MCF 10A (cell line): Measurements from ENCODE around the gene MRPL52. TPM values are rescaled to one million over a fixed set of nuclear protein-coding genes. Genes with fewer than 3 reads are reported as not detected.

Source experiments
- Bru-seq: library from RNA; stranded (reverse); fragments of 400-500 nt; gene quantifications from one replicate; lab custom pipeline; 2021; lab: Mats Ljungman, UMichigan
- BruChase-seq, 2 experiments: library from RNA; stranded (reverse); fragments of 400-500 nt; gene quantifications; one replicate each; lab custom pipeline; 2021; lab: Mats Ljungman, UMichigan
- BruUV-seq: library from RNA; stranded (reverse); fragments of 400-500 nt; replicated peaks from 2 replicates; lab custom pipeline; 2021; lab: Mats Ljungman, UMichigan
- CTCF ChIA-PET: fragments of 300-600 bp; sonication (Branson Sonifier 250); formaldehyde crosslinking; extraction: SDS; loops from one replicate; lab custom pipeline; 2021; ENCODE audit warnings: antibody characterized with exemption, inconsistent platforms; lab: Yijun Ruan, JAX
- POLR2A ChIA-PET: fragments of 300-600, 350-650 bp; sonication (Branson Sonifier 250); formaldehyde crosslinking; extraction: SDS; loops from one replicate; lab custom pipeline; 2020; ENCODE audit warnings: antibody characterized with exemption, inconsistent platforms; lab: Yijun Ruan, JAX
- DNase-seq: peaks from one replicate; pipeline ENCODE4 v3.0.0-alpha.2; 2018; ENCODE audit not compliant: unreplicated experiment
- H3K27ac Mint-ChIP-seq: one replicate; pipeline ENCODE4 v1.8.0; 2022; ENCODE audit warnings: mild to moderate bottlenecking, low read depth, mixed read lengths; ENCODE audit not compliant: unreplicated experiment
- H3K27me3 Mint-ChIP-seq: one replicate; pipeline ENCODE4 v1.8.0; 2022; ENCODE audit warnings: mixed read lengths; ENCODE audit not compliant: insufficient read depth, unreplicated experiment
- H3K36me3 Mint-ChIP-seq: one replicate; pipeline ENCODE4 v1.8.0; 2022; ENCODE audit warnings: mild to moderate bottlenecking, moderate library complexity, mixed read lengths; ENCODE audit not compliant: insufficient read depth, unreplicated experiment
- H3K4me1 Mint-ChIP-seq: one replicate; pipeline ENCODE4 v1.8.0; 2022; ENCODE audit warnings: mixed read lengths; ENCODE audit not compliant: insufficient read depth, unreplicated experiment
- H3K4me3 Mint-ChIP-seq: one replicate; pipeline ENCODE4 v1.8.0; 2022; ENCODE audit warnings: mild to moderate bottlenecking, moderate library complexity, mixed read lengths; ENCODE audit not compliant: unreplicated experiment
- H3K9me3 Mint-ChIP-seq: one replicate; pipeline ENCODE4 v1.8.0; 2022; ENCODE audit warnings: mixed read lengths; ENCODE audit not compliant: unreplicated experiment
- CTCF ChIP-seq: fragments of 200-600 bp; IDR thresholded peaks from one replicate; pipeline ENCODE4 v1.8.0; 2022; ENCODE audit warnings: antibody characterized with exemption, mild to moderate bottlenecking; ENCODE audit not compliant: unreplicated experiment
- intact Hi-C: fragments of 100-400 bp; cut with micrococcal nuclease; formaldehyde crosslinking; loops from 2 replicates; pipeline ENCODE4 v1.14.1; 2022
- long read RNA-seq: library from polyadenylated mRNA; stranded (forward); transcript quantifications from one replicate; pipeline ENCODE4 v2.0.0, GENCODE V29; 2022
- total RNA-seq: library from RNA; stranded (reverse); gene quantifications from 2 replicates; pipeline ENCODE4 v1.2.3, GENCODE V29; 2022

The MRPL52 gene
- total RNA-seq (172 and 186 TPM in 2 replicates), Bru-seq, nascent RNA (percentile 82 among the genes with signal in this experiment), BruChase-seq, experiment 1, labeled RNA remaining after a 6-hour chase (percentile 84 among the genes with signal in this experiment), BruChase-seq, experiment 2, labeled RNA remaining after a 2-hour chase (percentile 91 among the genes with signal in this experiment)
- long read RNA-seq, transcript MRPL52-210 (4 exons, 895 nt), result minor isoform, 9 of 228 reads
- long read RNA-seq, transcript MRPL52-203 (5 exons, 1,111 nt), result minor isoform, 61 of 228 reads
- long read RNA-seq, transcript MRPL52-202 (5 exons, 1,118 nt), result major isoform, 97 of 228 reads
- long read RNA-seq, transcript MRPL52-215 (5 exons, 398 nt), result minor isoform, 15 of 228 reads
- long read RNA-seq, partial matches to known transcripts, result 1 of 228 reads
- long read RNA-seq, other reads (novel, unspliced or antisense), result 32 of 228 reads

GRCh38 chr14:22829661-22830442 is at the start of gene MRPL52:
Gene MRPL52 (plus strand): TSS chr14:22829887. CDS start chr14:22829913, 26 bp downstream.
- Mint-ChIP-seq H3K36me3 (peaks cover 26% of the 10 kb centered on the region), H3K27ac (peak within 1 kb of the TSS; percentile 76), H3K27me3 (no peaks in the 10 kb centered on the region), H3K4me3 (peak within 1 kb of the TSS; percentile 95), H3K9me3 (no peaks in the 10 kb centered on the region), H3K4me1 (peaks cover 9% of the 10 kb centered on the region)
- ChIA-PET POLR2A (interaction anchor here (0.5 to 5.4 kb wide), 18 partner anchors 9 to 1306 kb away, joined by 3 to 67 read pairs (median 3); partner anchors contain the start of genes DAD1, MMP14, OXA1L and PSME1), CTCF (interaction anchor here (0.6 to 18.2 kb wide), 12 partner anchors 8 to 177 kb away, joined by 3 to 330 read pairs (median 4); partner anchors contain the start of gene OXA1L)
- DNase-seq, result peak; percentile 88
- TF ChIP-seq CTCF, result no peak
- intact Hi-C loops, result loop anchor here (10.0 kb wide), 1 partner anchor 175 kb away; no protein-coding TSS in a partner anchor
- no TSS peak for BruUV-seq

GRCh38 chr14:22780105-22780679 is 49.5 kb upstream of the MRPL52 start:
- Mint-ChIP-seq H3K27me3 (no peaks in the 10 kb centered on the region), H3K4me1 (no peaks in the 10 kb centered on the region), H3K9me3 (no peaks in the 10 kb centered on the region), H3K27ac (peak overlapping the region; percentile 43), H3K36me3 (no peaks in the 10 kb centered on the region), H3K4me3 (no peak overlapping the region)
- intact Hi-C loops, result no loop called here
- CTCF ChIA-PET, result interaction anchor here (0.6 to 1.5 kb wide), 6 partner anchors 47 to 209 kb away, joined by 3 to 4 read pairs (median 4); no protein-coding TSS in a partner anchor
- TF ChIP-seq CTCF, result no peak
- BruUV-seq, result no TSS peak
- POLR2A ChIA-PET, result no interaction called here
- DNase-seq, result no peak

- H3K4me1 Mint-ChIP-seq, result no peaks in the 10 kb centered on the region
- H3K9me3 Mint-ChIP-seq, result no peaks in the 10 kb centered on the region
- no peak overlapping the region for H3K4me3 Mint-ChIP-seq
- no peaks in the 10 kb centered on the region for H3K36me3 Mint-ChIP-seq
- intact Hi-C loops, result no loop called here
- POLR2A ChIA-PET, result interaction anchor here (1.5 to 1.7 kb wide), 2 partner anchors 14 to 43 kb away, joined by 5 read pairs; partner anchors contain the start of gene OXA1L
- BruUV-seq, result no TSS peak
- no peaks in the 10 kb centered on the region for H3K27me3 Mint-ChIP-seq
- CTCF ChIA-PET, result interaction anchor here (0.7 to 2.1 kb wide), 6 partner anchors 14 to 210 kb away, joined by 3 to 11 read pairs (median 4); partner anchors contain the start of gene OXA1L
- no peak for DNase-seq
- no peak for TF ChIP-seq CTCF
- no peak overlapping the region for H3K27ac Mint-ChIP-seq
Measured at GRCh38 chr14:22780941-22781300, 48.8 kb upstream of the MRPL52 start.
